Stimulated activated CD4-positive, alpha-beta T cell treated with anti-CD3 and anti-CD28 coated beads, Interleukin-12 subunit alpha, Interleukin-12 subunit beta, amount 100 ng/mL, for 24 hours (primary cell): ENCODE measurements around the gene SLC40A1.
A peak's percentile ranks its signal among the peaks of the same experiment; 100 is the strongest.

Experiments
- DNase-seq, 2 experiments: peaks; one replicate each; pipeline ENCODE4 v3.0.0-alpha.2; 2020; ENCODE audit warnings: low read depth in 2 of 2

SLC40A1 gene

DNA sequence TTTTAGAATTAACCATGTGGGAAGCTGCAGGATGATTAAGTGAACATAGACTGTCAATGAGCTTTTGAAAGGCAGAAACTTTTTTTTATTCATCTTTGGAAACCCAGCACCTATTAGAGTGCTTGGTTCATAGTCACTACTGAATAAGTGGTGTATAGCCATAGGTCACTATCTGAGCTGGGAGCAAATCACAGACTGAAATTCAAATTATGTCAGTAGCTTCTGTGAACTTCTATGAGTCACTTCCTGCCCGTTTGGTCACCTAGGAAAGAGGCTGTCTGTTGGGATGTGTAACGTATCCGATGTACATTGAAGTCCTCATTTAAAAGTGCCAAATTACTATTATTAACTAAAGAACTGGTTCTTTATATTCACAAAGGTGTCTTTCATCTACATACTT, 20.5 kb upstream of the SLC40A1 start:
- no peak for DNase-seq

DNA sequence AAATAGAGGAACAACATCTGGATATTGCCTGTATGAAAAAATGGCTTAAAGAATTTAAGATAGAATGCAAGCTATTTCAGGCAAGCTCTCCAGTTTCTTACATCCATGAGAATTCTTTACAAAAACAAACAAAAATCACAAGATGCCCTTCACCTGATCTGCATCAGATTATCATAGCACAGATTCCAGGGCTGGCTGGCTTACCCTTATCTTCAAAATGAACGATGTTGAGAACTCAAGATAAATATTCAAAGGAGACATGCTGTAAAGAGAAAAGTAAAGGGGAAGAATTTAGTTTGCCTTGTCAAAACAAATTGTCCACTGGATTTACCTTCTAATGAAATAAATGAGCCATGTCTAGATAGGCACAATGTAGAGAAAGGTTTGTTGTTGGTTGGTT, 18.7 kb upstream of the SLC40A1 start:
- no peak for DNase-seq

DNA sequence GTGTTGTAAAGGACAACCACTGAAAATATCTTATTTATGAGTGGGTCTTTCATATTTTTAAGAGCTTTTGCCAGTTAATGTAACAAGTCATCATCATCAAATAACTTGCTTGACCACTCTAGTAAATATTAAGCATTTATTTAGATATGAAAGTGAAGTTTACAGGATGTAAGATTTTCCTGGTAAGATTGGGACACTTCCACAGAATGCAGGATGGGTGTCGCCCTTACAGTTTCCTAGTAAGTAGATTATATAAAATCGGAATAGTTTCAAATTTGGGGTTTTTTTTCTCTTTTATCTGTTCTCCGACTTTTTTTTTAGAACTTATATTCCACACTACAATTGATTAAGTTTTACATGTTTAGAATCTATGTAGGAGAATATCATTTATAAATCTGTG, 14.8 kb upstream of the SLC40A1 start:
- no peak for DNase-seq

DNA sequence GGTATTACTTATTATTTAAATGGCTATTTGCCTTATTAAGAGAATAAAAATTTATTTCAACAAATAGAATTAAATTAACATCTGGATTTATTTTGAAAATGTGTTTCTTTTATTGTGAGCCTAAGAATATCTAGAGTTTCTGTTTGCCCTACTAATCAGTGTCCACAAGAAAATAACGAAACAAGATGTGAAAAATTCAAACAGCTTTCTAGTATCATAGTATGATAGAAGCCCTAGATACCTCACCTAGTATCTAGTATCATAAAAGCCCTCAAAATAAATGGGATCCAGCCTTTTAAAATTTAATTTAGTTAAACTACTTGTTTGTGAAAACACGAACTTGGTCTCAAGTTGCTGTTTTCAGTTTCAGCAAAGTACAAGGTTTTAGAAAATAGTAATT, 13.7 kb upstream of the SLC40A1 start:
- DNase-seq: no peak

DNA sequence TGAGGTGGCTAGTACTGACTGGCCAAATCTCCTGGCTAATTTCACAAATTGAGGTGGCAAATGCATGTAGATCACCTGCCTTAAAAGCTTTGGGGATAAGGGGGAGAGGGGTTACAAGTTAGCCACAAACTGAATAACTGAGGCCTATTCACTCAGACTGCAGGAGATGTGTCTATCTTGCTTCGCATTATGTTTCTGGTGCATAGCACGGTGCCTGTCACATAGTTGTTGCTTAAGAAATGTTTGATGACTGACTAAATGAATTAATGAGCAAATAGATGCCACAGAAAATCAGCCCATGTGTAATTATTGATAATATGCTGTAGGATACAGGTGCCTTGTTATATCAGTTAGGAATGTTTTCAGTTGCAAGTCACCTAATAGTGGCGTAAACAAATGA, 12.5 kb upstream of the SLC40A1 start:
- DNase-seq: no peak

DNA sequence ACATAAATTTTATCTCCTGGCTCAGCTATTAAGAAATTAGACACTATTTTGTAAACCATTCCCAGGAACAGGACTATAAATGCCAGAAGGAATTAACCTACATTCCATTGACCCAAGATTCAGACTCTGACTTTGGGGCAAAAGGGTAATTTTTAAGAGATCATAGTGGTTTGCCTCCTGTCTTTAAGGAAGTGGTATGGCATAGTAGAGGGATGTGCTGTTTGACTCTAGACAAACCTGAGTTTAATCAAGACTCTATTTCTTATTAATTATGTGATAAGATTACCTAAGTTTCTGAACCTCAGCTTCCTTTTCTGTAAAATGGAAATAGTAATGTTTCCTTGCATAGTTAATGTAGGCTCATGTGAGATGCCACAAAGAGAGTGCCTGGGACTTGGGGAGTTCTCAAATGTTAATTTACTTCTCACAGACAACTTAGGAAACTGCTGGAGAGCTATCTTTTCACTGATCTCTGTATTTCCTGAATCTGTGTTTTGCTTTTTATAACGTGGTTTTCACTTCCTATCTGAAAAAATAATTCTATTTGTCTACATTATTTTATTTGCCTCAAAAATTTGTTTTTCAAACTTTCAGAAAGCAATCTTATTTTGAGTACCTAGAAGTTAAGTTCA, 11.9 kb upstream of the SLC40A1 start:
- DNase-seq: no peak

DNA sequence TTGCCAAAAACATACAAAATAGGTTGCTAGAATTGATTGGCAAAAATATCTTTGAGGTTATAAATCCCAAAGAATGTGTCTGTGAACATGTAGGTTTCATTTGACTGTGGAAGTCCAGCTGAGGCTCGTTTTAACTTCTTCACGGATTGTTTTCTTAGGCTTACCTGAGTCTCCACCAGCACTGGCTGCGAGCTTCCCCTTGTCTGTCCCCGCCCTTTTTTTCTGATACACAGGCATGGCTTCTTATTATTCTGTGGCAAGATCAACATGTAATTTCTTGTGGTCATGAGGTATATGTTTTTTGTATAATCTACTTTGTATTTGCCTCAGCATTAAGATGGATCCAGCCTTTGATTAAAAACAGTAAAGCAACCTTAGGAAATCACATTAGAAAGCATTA, 7.2 kb upstream of the SLC40A1 start:
- no peak for DNase-seq

DNA sequence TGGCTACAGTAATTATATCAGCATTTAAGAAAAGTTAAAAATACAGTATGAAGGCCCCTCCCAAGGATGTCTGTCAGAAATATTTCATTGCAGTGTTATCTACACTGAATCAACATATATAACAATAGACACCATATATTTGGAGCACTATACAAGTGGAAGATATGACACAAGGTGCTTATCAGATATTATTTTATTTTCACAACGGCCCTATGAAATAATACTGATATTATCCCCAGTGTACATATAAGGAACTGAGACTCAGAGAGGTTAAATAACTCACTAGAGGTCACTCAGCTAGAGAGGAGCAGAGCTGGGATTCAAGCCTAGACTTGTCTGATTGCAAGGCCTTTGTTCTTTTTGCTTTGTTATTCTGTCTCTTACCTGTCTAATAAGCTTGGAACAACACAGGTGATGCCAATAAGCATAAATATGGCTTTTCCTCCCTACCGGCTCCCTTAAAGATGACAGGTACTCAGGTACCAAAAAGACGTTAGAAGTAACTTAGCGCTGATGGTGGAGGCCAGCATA, 4.7 kb upstream of the SLC40A1 start:
- no peak for DNase-seq

DNA sequence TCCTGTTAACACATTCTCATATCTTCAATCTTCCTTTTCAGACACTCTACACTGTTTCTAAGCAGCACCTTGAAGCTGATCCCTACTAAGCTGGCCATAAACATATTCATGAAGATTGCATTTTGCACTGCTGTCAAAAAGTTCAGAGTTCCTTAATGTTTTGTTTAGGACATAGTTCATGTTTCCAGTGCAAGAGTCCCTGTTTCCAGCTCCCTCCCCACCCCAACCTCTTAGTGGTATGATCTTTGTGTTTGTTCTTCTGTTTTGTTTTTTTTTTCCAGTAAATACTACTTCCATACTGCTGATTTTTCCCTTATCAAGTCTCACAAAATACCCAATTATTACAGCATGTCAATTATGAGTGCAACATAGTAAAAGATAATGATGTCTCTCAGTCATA, 4.1 kb upstream of the SLC40A1 start:
- DNase-seq: no peak

DNA sequence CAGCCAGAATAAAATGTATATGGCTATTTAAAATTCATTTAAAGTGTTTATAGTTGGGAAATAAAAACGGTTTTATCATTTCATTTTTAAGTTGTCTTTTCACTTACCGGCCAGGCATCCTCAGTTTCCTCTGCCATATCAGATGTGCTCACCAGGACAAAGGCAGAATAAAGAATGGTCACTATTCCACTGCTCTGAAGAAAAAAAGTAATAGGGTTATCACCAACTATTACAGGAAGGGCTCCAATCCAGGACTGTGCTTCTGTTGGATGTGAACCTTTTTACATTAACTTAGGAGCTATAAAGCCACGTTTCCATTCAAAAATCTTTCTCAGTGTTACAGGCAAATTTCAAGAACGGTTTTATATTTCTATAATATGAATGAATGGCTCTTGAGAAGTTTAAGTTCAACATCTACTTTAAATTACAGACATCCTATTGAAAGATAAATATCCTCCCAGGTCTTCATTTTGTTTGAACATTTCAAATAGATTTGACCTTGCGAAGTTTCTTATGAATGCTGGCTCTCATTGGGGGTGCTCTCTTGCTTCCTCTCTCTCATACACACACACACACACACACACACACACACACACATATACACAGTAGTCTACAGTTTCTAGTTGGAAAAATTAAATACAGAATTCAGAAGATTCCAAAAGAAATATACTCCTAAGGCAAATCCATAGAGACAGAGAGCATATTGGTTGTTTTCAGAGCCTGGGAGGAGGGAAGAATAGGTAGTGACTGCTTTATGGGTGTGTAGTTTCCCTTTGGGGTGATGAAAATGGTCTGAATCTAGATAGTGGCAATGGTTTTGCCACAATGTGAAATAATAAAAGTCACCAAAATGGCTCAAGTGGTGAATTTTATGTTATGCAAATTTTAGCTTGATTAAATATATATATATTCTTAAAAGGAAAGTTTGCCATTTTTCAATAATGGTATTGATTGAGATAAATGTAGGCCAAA, 2.9 kb upstream of the SLC40A1 start:
- no peak for DNase-seq

DNA sequence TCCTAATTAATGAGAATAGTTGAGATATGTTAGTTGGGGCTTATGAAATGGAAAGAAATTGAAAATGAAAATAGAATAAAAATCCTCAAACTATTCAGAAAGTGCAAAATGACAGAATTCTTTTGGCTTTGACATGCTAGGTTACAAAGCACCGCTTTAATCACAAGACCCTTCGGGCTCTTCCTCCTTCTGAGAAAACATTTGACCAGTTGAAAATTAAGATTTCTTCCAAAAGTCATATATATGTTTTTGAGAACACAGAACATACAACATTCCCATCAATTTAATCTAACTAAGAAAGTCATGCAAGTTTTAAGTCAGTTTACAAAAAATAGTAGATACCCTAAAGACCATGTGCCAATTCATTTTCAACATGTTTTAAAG, 2.2 kb upstream of the SLC40A1 start:
- no peak for DNase-seq

DNA sequence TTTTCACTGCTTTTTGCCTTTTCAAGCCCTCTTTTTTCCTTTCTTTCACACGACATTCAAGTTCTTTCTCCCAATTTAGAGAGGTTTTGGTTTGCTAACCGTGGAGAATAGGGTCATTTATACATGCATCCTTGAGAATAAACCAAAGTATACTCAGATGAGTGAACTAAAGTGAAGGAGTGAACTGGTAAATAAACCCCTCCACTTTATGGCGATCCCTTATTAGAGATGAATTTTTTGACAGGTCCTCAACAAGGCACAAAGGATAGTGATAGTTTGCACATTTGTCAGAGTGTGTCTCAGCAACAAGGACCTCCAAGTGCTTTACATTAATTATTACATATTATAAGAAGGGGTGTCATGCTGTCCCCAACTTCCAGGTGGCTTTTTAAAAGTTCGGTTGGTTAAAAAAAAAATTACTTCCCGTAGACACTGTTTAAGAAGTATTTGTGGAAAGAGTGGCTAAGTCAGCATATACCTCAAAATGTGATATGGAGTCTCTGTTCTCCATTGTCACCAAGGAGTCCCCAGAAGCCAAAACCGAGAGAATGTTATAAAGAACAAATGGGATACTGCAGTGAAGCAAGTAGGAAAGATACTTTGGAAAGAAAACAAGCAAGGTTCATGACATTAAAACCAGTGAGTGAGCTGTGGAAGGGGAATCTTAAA, 1.7 kb upstream of the SLC40A1 start:
- DNase-seq: no peak

DNA sequence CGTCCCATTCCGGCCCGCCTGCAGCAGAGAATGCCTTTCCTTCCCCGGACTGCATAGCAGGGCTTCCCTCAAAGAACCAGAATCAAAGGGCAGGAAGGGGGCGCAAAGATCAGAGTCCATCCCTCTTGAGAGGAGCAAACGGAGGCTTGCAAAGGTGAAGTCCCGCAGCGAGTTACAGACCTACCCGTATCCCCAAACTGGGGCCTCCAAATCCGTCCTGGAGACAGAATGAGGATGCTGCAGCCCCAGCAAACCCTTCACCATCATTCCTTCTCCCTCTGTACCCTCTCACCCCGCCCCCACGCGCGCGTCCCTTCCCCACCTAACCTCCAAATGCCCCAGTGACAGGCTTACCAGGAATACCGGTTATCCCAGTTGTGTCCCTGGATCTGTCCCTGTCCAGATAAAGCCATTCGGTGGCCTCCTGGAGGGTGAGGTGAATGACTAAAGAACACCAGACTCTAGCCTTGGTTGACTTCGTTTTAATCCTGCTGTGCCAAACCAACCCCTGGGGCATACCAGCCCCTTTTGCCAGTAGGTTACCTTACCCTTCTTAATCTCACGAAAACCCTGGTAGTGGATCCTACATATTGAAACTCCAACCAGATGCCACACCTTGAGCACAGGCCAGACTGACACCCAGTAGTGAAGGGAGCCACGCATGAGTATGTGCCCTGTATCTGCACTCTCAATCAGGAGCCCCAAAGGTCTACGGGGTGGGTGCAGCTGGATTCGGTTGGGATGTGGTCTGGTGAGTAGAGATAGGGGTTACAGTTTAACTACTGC, 961 bp upstream of the SLC40A1 start:
- no peak for DNase-seq

DNA sequence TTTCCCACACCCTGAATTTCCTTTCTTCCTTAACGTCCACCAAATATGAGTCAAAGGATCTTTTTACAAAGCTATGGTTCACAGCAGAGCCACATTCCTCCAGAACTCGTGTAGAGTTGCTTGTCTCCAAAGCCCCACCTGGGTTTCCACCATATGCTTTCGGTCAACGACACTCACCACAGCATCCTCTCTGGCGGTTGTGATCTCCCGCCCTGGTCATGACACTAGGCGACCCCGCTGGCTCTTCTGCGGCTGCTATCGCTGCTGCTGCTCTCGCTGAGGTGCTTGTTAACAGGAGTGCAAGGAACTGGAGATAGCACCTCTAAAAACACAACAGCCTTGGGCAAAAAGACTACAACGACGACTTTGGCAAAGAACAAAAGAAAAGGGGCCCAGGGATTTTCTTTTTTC, 340 bp downstream of the SLC40A1 start:
- peak in 1 of 2 experiments; percentile 28 for DNase-seq

DNA sequence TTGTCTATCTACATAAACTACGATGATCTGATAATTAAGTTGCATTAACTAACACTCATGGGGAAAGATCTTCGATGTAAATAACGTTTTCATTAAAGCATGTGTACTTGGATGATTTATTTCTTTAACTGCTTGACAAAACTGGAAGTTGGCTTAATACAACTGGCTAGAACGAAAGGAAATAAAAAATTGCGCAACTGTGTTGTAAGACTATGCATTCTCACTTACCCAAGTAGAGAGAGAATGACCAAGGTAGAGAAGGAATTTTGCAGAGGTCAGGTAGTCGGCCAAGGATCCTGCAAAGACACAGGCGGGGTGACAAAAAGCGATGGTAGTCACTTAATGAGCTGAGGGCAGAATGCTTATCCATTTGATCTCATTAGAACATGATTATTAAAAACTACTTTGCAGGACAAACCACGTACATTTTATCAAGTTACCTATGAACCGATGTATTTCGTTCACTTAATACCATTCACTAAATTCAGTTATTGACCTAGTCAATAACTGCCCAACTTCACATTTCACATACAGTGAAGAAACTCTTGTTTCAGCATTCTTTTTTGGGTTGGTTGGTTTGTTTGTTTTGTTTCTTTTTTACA, 900 bp downstream of the SLC40A1 start:
- DNase-seq: no peak

DNA sequence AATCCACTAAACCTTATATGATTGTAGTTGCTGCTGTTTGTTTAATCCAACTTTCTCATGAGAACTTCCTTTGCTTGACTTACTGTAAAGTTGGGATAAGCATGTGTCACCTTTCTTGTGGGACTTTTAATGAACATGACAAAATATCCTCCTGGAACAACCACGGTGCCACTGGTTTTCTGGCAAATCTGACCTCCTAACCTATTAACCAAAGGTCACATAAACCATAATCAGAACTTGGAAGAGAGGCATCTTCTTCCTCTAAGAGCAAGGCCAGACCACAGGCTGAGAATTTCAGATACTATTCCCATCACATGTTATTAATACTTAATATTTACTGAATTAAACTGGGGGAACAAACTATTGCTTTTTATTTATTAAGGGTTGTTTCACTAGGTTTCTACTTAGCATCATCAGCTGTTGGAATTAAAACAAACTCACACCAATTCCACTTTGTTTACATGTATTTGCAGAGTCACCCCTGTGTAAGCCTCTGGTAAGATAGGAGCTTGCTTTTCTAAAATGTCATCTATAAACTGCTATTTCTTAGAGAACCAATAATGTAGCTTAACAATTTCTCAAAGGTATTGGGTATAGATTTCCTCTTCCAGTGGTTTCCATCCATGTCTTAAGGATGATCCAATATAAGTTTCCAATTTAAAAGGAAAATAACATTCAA, 2.2 kb downstream of the SLC40A1 start:
- no peak for DNase-seq

DNA sequence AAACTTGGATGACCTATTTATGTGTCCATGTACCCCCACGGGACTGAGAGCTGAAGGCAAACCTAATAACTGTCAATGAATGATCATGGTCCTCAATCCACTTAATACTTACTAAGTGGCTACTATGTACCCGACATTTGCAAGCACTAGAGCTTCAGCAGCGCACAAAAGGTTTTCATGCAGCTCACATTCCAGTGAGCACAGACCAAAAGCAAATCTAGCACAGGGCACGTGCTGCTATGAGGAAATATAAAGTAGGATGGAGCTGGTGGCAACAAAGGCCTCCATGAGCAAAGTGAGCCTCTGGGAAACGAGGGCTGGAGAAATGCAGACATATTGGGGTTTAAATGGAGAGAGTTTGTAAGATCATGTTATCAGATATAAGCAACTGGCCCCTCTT, 3.5 kb downstream of the SLC40A1 start:
- DNase-seq: no peak

DNA sequence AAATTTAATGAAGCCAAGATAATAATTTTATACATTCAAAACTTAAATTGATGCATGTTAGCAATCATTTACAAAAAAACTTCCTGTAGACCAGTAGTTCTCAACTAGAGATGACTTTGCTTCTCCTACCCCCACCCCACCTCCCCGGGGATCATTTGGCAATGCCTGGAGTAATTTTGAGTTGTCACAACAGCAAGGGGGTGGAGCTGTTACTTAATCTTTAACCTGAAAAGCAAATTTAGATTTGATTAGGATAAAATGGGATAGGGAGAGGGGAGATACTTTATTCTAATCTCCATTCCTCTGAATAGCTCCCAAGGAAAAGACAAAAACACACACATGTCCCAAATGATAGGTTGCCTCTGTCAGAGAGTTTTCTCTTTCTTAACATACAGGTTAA, 4.2 kb downstream of the SLC40A1 start:
- DNase-seq: no peak

DNA sequence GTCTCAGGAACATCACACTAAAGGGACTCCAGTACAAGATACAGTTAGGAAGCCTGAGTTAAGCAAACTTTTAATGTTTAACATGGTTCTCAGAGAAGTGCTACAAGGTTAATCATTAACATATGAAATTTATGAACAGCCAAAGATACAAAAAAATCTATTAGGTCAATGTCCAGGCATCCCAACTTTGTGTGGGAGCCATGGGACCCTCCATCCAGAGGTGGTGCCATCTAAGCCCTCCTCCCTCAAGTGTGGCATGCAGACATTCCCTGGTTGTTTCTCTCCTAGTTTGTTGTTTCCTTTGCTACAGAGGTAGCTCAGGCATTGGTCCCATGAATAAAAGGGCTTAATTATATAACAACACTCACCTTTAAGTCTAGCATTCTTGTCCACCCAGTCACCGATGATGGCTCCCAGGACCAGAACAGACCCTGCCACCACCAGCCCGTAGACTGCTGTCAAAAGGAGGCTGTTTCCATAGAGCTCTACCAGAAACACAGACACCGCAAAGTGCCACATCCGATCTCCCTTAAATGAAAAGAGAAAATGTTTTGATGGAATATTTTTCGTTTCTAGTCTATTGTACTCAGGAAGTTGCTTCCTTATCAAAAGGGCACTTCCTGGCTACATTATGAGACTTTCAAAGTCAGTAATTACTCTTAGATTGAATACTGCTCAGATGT, 5.7 kb downstream of the SLC40A1 start:
- no peak for DNase-seq

DNA sequence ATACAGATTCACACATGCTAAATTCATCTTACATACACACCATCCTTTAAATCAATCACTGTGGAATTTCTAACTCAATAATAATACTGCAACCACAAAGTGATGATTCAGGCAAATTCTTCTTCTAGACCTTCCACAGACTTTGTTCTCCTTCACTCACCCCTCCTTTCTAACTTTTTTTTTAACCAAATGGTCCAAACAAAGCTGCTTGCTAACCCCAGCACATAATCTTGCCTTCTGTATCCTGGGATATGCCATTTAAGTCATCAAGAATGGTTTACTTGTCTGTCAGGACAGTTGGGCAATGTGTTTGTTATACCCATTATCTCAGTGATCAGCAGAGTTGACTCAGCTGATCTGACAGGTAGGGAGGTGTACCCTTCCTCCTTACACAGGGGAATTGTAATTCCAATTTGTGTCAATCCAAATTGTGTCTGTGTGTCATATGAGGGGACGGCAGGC, 10.0 kb downstream of the SLC40A1 start:
- DNase-seq: no peak
